HepG2 (cell line): Measurements from ENCODE around the gene TMEM139. TPM values are rescaled to one million over a fixed set of nuclear protein-coding genes. Genes with fewer than 3 reads are reported as not detected.

Source experiments
- ATAC-seq: fragments of 200-7000 bp; cut with Tn5 transposase; 3 replicates; pipeline ENCODE4 v1.9.1; 2020; ENCODE audit warnings: mild to moderate bottlenecking, moderate library complexity
- BruUV-seq: library from RNA; stranded (reverse); fragments of 400-500 nt; replicated peaks from 2 replicates; lab custom pipeline; 2021; lab: Mats Ljungman, UMichigan
- CTCF ChIA-PET: fragments of 300-600 bp; formaldehyde crosslinking; extraction: SDS; loops from one replicate; lab custom pipeline; 2021; ENCODE audit warnings: low total read pairs, inconsistent platforms, low intra/inter-chr PET ratio; lab: Yijun Ruan, JAX
- POLR2A ChIA-PET: fragments of 350-600 bp; sonication (Branson Sonifier 250); formaldehyde crosslinking; loops from one replicate; lab custom pipeline; 2020; ENCODE audit warnings: antibody characterized with exemption, inconsistent platforms; lab: Yijun Ruan, JAX
- DNase-seq: peaks from one replicate; pipeline ENCODE4 v3.0.0-alpha.2; 2015; ENCODE audit warnings: low spot score
- FAIRE-seq: peaks from 3 replicates; lab custom pipeline; 2011; peaks lifted over from hg19 to GRCh38; lab: Jason Lieb, UNC
- H2AFZ ChIP-seq: one replicate; pipeline ENCODE4 v1.6.1; 2011; ENCODE audit warnings: low read length, inconsistent platforms
- H3K27ac ChIP-seq: fragments of 300-600 bp; 3 replicates; pipeline ENCODE4 v1.8.0; 2011; ENCODE audit warnings: mixed run types, mild to moderate bottlenecking, mixed read lengths, low read length, inconsistent platforms; ENCODE audit not compliant: insufficient read depth; ENCODE audit errors: extremely low read length
- H3K27me3 ChIP-seq, 2 experiments: fragments of 200-600 bp in 1 of 2; 2 replicates in 1 of 2; 3 replicates in 1 of 2; pipeline versions ENCODE4 v1.6.0 to v1.8.0; 2011; ENCODE audit warnings: low read length in 2 of 2, mild to moderate bottlenecking in 2 of 2, moderate library complexity in 2 of 2, inconsistent platforms in 1 of 2; ENCODE audit not compliant: insufficient read depth in 2 of 2, control insufficient read depth in 1 of 2
- H3K36me3 ChIP-seq, 2 experiments: fragments of 200-600 bp in 1 of 2; replicated peaks in 1 of 2; 2 replicates in 1 of 2; 3 replicates in 1 of 2; pipeline versions ENCODE4 v1.5.1 to v1.8.0; 2011; ENCODE audit warnings: low read length in 2 of 2, inconsistent platforms in 1 of 2; ENCODE audit not compliant: insufficient read depth in 2 of 2, control insufficient read depth in 1 of 2
- H3K4me1 ChIP-seq: 2 replicates; pipeline ENCODE4 v1.5.1; 2012; ENCODE audit warnings: low read length, inconsistent platforms; ENCODE audit not compliant: insufficient read depth
- H3K4me2 ChIP-seq: 2 replicates; pipeline ENCODE4 v1.6.0; 2011; ENCODE audit warnings: low read depth, low read length, inconsistent platforms
- H3K4me3 ChIP-seq, 3 experiments: fragments of 200-600 bp in 1 of 3; sonication (generic), shearing (Covaris generic) in 1 of 3; replicated peaks in 1 of 3; 2 replicates each; pipeline ENCODE4 v1.5.1; 2011 to 2016; ENCODE audit warnings: low read length in 3 of 3, inconsistent platforms in 2 of 3, low read depth in 2 of 3, mild to moderate bottlenecking in 2 of 3, control low read depth in 1 of 3, mixed read lengths in 1 of 3; ENCODE audit not compliant: insufficient read depth in 1 of 3
- H3K79me2 ChIP-seq: one replicate; pipeline ENCODE4 v1.6.1; 2011; ENCODE audit warnings: low read length, inconsistent platforms; ENCODE audit not compliant: insufficient read depth
- H3K9ac ChIP-seq: 2 replicates; pipeline ENCODE4 v1.6.0; 2011; ENCODE audit warnings: mild to moderate bottlenecking, low read depth, low read length, inconsistent platforms; ENCODE audit not compliant: insufficient read depth
- H3K9me3 ChIP-seq: 2 replicates; pipeline ENCODE4 v1.5.1; 2012; ENCODE audit warnings: mild to moderate bottlenecking, low read length
- H4K20me1 ChIP-seq: 2 replicates; pipeline ENCODE4 v1.6.0; 2011; ENCODE audit warnings: inconsistent platforms, mild to moderate bottlenecking, low read length, moderate library complexity; ENCODE audit not compliant: insufficient read depth
- CAMTA2 ChIP-seq: sonication (generic); formaldehyde crosslinking; IDR thresholded peaks from 2 replicates; pipeline ENCODE4 v1.4.0; 2020; ENCODE audit warnings: mild to moderate bottlenecking, missing genetic modification reagents, borderline replicate concordance
- MIER3 ChIP-seq: IDR thresholded peaks from 2 replicates; pipeline ENCODE4 v1.6.1; 2016; ENCODE audit warnings: missing compliant biosample characterization, borderline replicate concordance
- NBN ChIP-seq: fragments of 450-650 bp; conservative IDR thresholded peaks from 2 replicates; pipeline ENCODE4 v1.6.1; 2017
- NFKBIZ ChIP-seq: IDR thresholded peaks from 2 replicates; pipeline ENCODE4 v1.6.1; 2018; ENCODE audit warnings: missing genetic modification reagents, missing compliant biosample characterization
- RBM22 ChIP-seq: fragments of 200-400 bp; formaldehyde crosslinking; optimal IDR thresholded peaks from 2 replicates; pipeline ENCODE3; 2017; ENCODE audit warnings: mild to moderate bottlenecking, low read length, moderate library complexity
- SKIL ChIP-seq: sonication (generic); formaldehyde crosslinking; IDR thresholded peaks from 2 replicates; pipeline ENCODE4 v1.8.0; 2022; ENCODE audit warnings: missing genetic modification reagents, mild to moderate bottlenecking, moderate library complexity, borderline replicate concordance
- ZBTB37 ChIP-seq: sonication (generic); formaldehyde crosslinking; IDR thresholded peaks from 2 replicates; pipeline ENCODE4 v1.4.0; 2020; ENCODE audit warnings: mild to moderate bottlenecking, missing genetic modification reagents
- ZMAT5 ChIP-seq: sonication (generic); formaldehyde crosslinking; IDR thresholded peaks from 2 replicates; pipeline ENCODE4 v1.5.0; 2020; ENCODE audit warnings: mild to moderate bottlenecking, low read depth, missing genetic modification reagents, borderline replicate concordance
- ZSCAN22 ChIP-seq: sonication (generic); formaldehyde crosslinking; IDR thresholded peaks from 2 replicates; pipeline ENCODE4 v1.4.0; 2020; ENCODE audit warnings: mild to moderate bottlenecking, missing genetic modification reagents
- ZSCAN9 ChIP-seq: IDR thresholded peaks from 2 replicates; pipeline ENCODE4 v1.6.1; 2016; ENCODE audit warnings: borderline replicate concordance
- WGBS: methylation state at CpG from one replicate; pipeline ENCODE4 v1.1.6; 2017; ENCODE audit warnings: low lambda C conversion rate; 5-methylcytosine and 5-hydroxymethylcytosine counted together
- in situ Hi-C: cut with HindIII; loops from 2 replicates; pipeline ENCODE4 v1.10.0; 2017; ENCODE audit warnings: low pct_unique_long_range_greater_than_20kb; ENCODE audit not compliant: extremely low pct_ligation_motif_present
- intact Hi-C: fragments of 100-400 bp; cut with micrococcal nuclease; formaldehyde crosslinking; loops from one replicate; pipeline ENCODE4 v1.10.0; 2022; ENCODE audit not compliant: unreplicated experiment
- polyA plus RNA-seq, 8 experiments: library from polyadenylated mRNA; depleted of rRNA in 3 of 8; stranded (reverse) in 7 of 8; unstranded in 1 of 8; fragments of >200 nt; fragmentation: Illumina TruSeq in 4 of 8; extraction: Trizol in 4 of 8; gene quantifications; 2 replicates each; pipeline versions ENCODE4 v1.2.1 to v1.2.3, GENCODE V29; 2011 to 2016; ENCODE audit warnings: low read depth in 4 of 8, missing spikeins in 1 of 8, mixed read lengths in 1 of 8; ENCODE audit not compliant: insufficient read depth in 1 of 8
- total RNA-seq, 5 experiments: library from RNA; depleted of rRNA; stranded (reverse); fragments of >200 nt; fragmentation: Illumina TruSeq; extraction: Trizol; gene quantifications; 2 replicates each; pipeline ENCODE4 v1.2.3, GENCODE V29; 2016; ENCODE audit warnings: low read depth in 1 of 5

The TMEM139 gene
- total and polyA plus RNA-seq, 2 of the 13 experiments (the other 11 are each of a cell fraction or from before 2014, with no cell fraction given), result 7.9 to 14.0 TPM

GRCh38 chr7:143290293-143290692 is 5.5 kb downstream of the TMEM139 start:
- BruUV-seq, result no TSS peak

More at GRCh38 chr7:143290293-143290692, 5.5 kb downstream of the TMEM139 start:
- no peaks in the 10 kb centered on the region for H4K20me1 ChIP-seq
- DNase-seq, result no peak
- no peak for ATAC-seq
- no peak for FAIRE-seq
- H3K27ac ChIP-seq, result no peak overlapping the region
- in situ Hi-C loops, result no loop called here
- CTCF ChIA-PET, result interaction anchor here (3.1 kb wide), 1 partner anchor 50 kb away, joined by 7 read pairs; no protein-coding TSS in a partner anchor
- H3K4me2 ChIP-seq, result peak overlapping the region; percentile 96
- WGBS, result 88% methylated on average over 4 of the region's 4 CpGs
- H3K9ac ChIP-seq, result no peak overlapping the region
- H3K27me3 ChIP-seq, result no peaks in the 10 kb centered on the region; a peak in 1 of 5 replicates
- H3K4me3 ChIP-seq, result peak overlapping the region in 1 of 3 experiments; percentile 10; a peak in 1 of 6 replicates
- no peak for TF ChIP-seq ZSCAN22 (CRISPR knock-in tag)
- no peak for TF ChIP-seq RBM22
- no peak for TF ChIP-seq NBN
- no peak for TF ChIP-seq CAMTA2 (CRISPR knock-in tag)
- TF ChIP-seq ZMAT5 (CRISPR knock-in tag), result no peak
- no peak for TF ChIP-seq SKIL
- no peak for TF ChIP-seq NFKBIZ
- no peak for TF ChIP-seq ZSCAN9
- no peak for TF ChIP-seq MIER3
- no peak for TF ChIP-seq ZBTB37 (CRISPR knock-in tag)
- TF ChIP-seq, all 625 proteins: peak for 0
- intact Hi-C loops, result no loop called here
- Histone ChIP-seq H3K9me3 (no peaks in the 10 kb centered on the region), H3K36me3 (peaks cover 13 to 36% of the 10 kb centered on the region in 2 experiments), H3K4me1 (peaks cover 50% of the 10 kb centered on the region), H2AFZ (no peak overlapping the region), H3K79me2 (peaks cover 26% of the 10 kb centered on the region)
- POLR2A ChIA-PET, result interaction anchor here (1.1 kb wide), 1 partner anchor 27 kb away, joined by 4 read pairs; the partner anchor contains the start of gene GSTK1
